Breast epithelium (tissue), 3 donors: Measurements from ENCODE around the gene SLC23A1.

Experiments
- POLR2A ChIP-seq: fragments of 450-650 bp; IDR thresholded peaks from one replicate; pipeline ENCODE4 v1.6.1; 2016; ENCODE audit warnings: antibody characterized with exemption, mild to moderate bottlenecking, moderate library complexity
- TF ChIP-seq, protein P1 (sequence below), 3 donors: fragments of 450-650 bp; IDR thresholded peaks; one replicate each; pipeline ENCODE4 v1.5.1; 2016 to 2017; ENCODE audit warnings: antibody characterized with exemption in 3 of 3, mild to moderate bottlenecking in 3 of 3, moderate library complexity in 3 of 3

DNA sequence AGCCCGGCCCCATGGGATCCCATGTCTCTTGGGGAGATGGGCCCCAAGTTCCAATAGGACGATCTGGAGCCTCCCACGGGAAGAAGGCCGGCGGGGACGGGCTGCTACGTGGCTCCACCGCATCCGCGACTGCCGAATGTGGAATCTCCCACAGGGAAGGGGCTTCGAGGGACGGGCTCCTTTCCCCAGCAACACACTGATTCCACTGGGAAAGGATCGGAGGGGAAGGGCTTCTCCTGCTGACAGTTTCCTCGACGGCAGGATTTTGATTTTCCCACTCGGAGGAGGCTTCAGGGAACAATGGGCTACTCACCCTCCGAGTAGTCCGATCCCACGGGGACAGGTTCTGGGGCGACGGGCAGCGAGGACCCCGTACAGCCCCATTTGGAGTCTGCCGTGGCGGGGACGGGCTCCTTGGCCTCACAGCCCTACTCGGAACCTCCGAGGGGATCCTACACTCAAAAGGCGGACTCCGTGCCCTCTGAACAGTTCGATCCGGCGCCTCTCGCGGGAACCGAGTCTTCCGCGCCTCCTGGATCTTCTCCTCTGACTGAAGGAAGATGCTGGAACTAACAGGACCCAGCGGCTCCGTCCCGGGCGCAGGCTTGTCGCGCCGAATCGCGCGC is 10.5 kb upstream of the SLC23A1 start:
- TF ChIP-seq, protein P1, sequence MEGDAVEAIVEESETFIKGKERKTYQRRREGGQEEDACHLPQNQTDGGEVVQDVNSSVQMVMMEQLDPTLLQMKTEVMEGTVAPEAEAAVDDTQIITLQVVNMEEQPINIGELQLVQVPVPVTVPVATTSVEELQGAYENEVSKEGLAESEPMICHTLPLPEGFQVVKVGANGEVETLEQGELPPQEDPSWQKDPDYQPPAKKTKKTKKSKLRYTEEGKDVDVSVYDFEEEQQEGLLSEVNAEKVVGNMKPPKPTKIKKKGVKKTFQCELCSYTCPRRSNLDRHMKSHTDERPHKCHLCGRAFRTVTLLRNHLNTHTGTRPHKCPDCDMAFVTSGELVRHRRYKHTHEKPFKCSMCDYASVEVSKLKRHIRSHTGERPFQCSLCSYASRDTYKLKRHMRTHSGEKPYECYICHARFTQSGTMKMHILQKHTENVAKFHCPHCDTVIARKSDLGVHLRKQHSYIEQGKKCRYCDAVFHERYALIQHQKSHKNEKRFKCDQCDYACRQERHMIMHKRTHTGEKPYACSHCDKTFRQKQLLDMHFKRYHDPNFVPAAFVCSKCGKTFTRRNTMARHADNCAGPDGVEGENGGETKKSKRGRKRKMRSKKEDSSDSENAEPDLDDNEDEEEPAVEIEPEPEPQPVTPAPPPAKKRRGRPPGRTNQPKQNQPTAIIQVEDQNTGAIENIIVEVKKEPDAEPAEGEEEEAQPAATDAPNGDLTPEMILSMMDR (IDR thresholded peaks at IDR 0.05) = no peak
- no peak for TF ChIP-seq POLR2A
